Hepatocyte (in vitro differentiated cells): ENCODE results near the gene ZCCHC13.
"Not testable (repeated sequence)": the region's sequence is repeated elsewhere in the genome, so short reads cannot be mapped to it uniquely, and the experiment has no call there.

Experiments used
- EZH2 ChIP-seq: fragments of 200-600 bp; sonication (generic); IDR thresholded peaks from 2 replicates; pipeline ENCODE4 v1.6.1; 2016; ENCODE audit warnings: antibody characterized with exemption, mild to moderate bottlenecking, borderline replicate concordance
- TF ChIP-seq, protein P1 (sequence below): fragments of 200-600 bp; sonication (generic); IDR thresholded peaks from 2 replicates; pipeline ENCODE4 v1.5.1; 2016; ENCODE audit warnings: antibody characterized with exemption, mild to moderate bottlenecking; ENCODE audit not compliant: poor library complexity

DNA sequence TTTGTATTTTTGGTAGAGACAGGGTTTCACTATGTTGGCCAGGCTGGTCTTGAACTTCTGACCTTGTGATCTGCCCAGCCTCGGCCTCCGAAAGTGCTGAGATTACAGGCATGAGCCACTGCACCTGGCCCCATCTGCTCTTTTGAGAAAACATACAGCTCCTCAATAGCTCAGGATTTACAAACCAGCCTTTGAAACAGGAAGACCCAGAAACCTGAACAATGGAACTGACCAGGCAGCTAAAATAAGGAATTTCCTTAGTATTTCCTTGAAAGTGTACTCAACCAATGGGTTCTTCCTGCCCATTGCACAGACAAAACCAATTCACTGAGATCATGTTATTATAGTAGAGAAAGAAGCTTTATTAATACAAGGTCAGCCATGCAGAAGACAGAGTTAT is 15.3 kb downstream of the ZCCHC13 start:
- TF ChIP-seq, protein P1, sequence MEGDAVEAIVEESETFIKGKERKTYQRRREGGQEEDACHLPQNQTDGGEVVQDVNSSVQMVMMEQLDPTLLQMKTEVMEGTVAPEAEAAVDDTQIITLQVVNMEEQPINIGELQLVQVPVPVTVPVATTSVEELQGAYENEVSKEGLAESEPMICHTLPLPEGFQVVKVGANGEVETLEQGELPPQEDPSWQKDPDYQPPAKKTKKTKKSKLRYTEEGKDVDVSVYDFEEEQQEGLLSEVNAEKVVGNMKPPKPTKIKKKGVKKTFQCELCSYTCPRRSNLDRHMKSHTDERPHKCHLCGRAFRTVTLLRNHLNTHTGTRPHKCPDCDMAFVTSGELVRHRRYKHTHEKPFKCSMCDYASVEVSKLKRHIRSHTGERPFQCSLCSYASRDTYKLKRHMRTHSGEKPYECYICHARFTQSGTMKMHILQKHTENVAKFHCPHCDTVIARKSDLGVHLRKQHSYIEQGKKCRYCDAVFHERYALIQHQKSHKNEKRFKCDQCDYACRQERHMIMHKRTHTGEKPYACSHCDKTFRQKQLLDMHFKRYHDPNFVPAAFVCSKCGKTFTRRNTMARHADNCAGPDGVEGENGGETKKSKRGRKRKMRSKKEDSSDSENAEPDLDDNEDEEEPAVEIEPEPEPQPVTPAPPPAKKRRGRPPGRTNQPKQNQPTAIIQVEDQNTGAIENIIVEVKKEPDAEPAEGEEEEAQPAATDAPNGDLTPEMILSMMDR = not testable (repeated sequence)
- TF ChIP-seq EZH2 = not testable (repeated sequence)
